ENCODE results near the gene EML4. TPM values are rescaled to one million over a fixed set of nuclear protein-coding genes. Genes with fewer than 3 reads are reported as not detected.

Gene EML4
- total RNA-seq, 4 donors from 2014 or later, result 3.0 to 5.0 (median 4.6) TPM

DNA sequence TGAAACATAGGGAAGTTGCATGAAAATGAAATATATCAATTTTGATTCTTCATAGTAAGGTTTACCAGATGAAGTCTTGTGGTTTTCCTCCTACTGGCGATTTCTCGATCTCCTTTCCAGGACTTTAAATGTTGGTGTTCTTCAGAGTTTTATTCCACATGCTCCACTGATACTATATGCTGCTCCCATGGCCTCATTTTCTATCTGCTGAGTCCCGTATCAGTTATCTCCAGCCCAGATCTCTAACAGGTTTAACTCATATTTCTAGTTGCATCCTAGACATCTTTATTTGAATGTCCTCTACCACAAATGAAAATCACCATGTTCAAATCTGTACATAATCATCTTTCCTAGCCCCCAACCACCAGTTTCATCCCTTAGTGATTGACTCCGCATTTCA is 120.1 kb downstream of the EML4 start:
- intact Hi-C loops (cut with DNase I; ENCODE audit: low total_unique reads) (no loop called here), in situ Hi-C loops (cut with MboI; ENCODE audit: low sequenced_read_pairs in 4 of 4) (no loop called here)
- Histone ChIP-seq H3K27me3 (no peaks in the 10 kb centered on the region), H3K4me3 (no peak overlapping the region), H3K27ac (no peak overlapping the region), H3K4me1 (no peaks in the 10 kb centered on the region), H3K36me3 (peaks cover 0 to 9% of the 10 kb centered on the region in 2 donors), H3K9me3 (no peaks in the 10 kb centered on the region)
- DNase-seq (no peak), ATAC-seq (no peak)
- no peak for TF ChIP-seq POLR2A (IDR thresholded peaks at IDR 0.05)
- TF ChIP-seq, protein P1, sequence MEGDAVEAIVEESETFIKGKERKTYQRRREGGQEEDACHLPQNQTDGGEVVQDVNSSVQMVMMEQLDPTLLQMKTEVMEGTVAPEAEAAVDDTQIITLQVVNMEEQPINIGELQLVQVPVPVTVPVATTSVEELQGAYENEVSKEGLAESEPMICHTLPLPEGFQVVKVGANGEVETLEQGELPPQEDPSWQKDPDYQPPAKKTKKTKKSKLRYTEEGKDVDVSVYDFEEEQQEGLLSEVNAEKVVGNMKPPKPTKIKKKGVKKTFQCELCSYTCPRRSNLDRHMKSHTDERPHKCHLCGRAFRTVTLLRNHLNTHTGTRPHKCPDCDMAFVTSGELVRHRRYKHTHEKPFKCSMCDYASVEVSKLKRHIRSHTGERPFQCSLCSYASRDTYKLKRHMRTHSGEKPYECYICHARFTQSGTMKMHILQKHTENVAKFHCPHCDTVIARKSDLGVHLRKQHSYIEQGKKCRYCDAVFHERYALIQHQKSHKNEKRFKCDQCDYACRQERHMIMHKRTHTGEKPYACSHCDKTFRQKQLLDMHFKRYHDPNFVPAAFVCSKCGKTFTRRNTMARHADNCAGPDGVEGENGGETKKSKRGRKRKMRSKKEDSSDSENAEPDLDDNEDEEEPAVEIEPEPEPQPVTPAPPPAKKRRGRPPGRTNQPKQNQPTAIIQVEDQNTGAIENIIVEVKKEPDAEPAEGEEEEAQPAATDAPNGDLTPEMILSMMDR (IDR thresholded peaks at IDR 0.05 in 4 of 5, conservative IDR thresholded peaks at IDR 0.05 in 1 of 5), result no peak

DNA sequence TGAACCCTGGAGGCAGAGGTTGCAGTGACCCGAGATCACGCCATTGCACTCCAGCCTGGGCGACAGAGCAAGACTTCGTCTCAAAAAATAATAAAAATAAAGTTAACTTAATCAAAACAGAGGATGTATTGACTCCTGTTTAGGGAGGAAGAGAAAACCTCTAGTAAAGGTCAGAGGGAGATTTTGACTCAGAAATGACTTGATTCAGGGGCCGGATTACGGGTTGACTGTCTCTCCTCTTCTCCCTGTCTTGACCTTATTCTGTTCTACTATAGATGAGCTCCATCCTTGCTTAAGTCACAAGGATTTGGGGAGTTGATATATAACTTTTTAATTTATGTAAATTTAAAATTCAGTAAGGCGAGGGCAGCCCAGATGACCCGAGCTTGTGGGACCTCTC is 120.9 kb downstream of the EML4 start:
- no peak overlapping the region for H3K27ac ChIP-seq
- no peak overlapping the region for H3K4me3 ChIP-seq
- no peaks in the 10 kb centered on the region for H3K27me3 ChIP-seq
- DNase-seq (no peak), ATAC-seq (no peak)
- in situ Hi-C loops (cut with MboI; ENCODE audit: low sequenced_read_pairs in 4 of 4) (no loop called here), intact Hi-C loops (cut with DNase I; ENCODE audit: low total_unique reads) (no loop called here)
- H3K36me3 ChIP-seq, result peaks cover 0 to 9% of the 10 kb centered on the region in 2 donors
- no peak for TF ChIP-seq POLR2A (IDR thresholded peaks at IDR 0.05)
- TF ChIP-seq, protein P1 (IDR thresholded peaks at IDR 0.05 in 4 of 5, conservative IDR thresholded peaks at IDR 0.05 in 1 of 5), result no peak
- no peaks in the 10 kb centered on the region for H3K4me1 ChIP-seq
- no peaks in the 10 kb centered on the region for H3K9me3 ChIP-seq

DNA sequence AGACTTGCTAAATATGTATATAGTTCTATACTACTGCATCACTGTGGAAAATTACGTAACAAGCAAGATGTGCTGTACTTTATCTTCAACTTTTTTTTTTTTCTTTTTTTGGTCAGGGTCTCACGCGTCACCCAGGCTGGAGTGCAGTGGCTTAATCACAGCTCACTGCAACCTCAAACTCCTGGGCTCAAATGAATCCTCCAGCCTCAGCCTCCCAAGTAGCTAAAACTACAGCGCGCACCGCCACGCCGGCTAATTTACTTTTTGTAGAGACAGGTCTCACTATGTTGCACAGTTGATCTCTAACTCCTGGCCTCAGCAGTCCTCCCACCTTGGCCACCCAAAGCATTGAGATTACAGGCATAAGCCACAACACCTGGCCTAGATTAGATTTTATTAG is 123.9 kb downstream of the EML4 start:
- ATAC-seq (no peak), DNase-seq (no peak)
- Histone ChIP-seq H3K4me3 (no peak overlapping the region), H3K27me3 (no peaks in the 10 kb centered on the region), H3K36me3 (peaks cover 0 to 11% of the 10 kb centered on the region in 2 donors), H3K4me1 (no peaks in the 10 kb centered on the region), H3K27ac (no peak overlapping the region), H3K9me3 (no peaks in the 10 kb centered on the region)
- TF ChIP-seq POLR2A (IDR thresholded peaks at IDR 0.05), result no peak
- TF ChIP-seq, protein P1 (IDR thresholded peaks at IDR 0.05 in 4 of 5, conservative IDR thresholded peaks at IDR 0.05 in 1 of 5), result no peak
- in situ Hi-C loops (cut with MboI; ENCODE audit: low sequenced_read_pairs in 4 of 4) (no loop called here), intact Hi-C loops (cut with DNase I; ENCODE audit: low total_unique reads) (no loop called here)

DNA sequence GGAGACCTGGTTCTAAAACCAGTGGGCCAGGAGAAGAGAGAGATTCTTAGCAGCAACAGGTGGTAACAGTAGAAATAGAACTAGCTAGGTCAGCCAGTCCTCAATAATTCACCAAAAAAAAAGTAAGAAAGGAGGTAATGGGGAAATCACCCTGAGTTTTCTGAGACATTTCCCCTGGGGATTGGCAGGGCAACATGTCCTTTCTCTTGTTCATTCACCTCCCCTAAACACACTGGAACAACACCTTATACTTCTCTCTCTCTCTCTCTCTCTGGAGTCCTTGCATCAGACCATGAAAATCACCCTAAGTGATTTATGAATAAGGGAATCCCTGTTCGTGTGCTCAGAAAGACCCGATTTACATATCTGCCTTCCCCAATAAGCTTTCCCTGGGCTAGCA is 127.1 kb downstream of the EML4 start:
- in situ Hi-C loops (cut with MboI; ENCODE audit: low sequenced_read_pairs in 4 of 4) (no loop called here), intact Hi-C loops (cut with DNase I; ENCODE audit: low total_unique reads) (no loop called here)
- Histone ChIP-seq H3K4me1 (no peaks in the 10 kb centered on the region), H3K36me3 (peaks cover 0 to 11% of the 10 kb centered on the region in 2 donors), H3K27ac (no peak overlapping the region), H3K9me3 (no peaks in the 10 kb centered on the region), H3K27me3 (no peaks in the 10 kb centered on the region), H3K4me3 (no peak overlapping the region)
- no peak for DNase-seq
- TF ChIP-seq, protein P1 (IDR thresholded peaks at IDR 0.05 in 4 of 5, conservative IDR thresholded peaks at IDR 0.05 in 1 of 5), result no peak
- TF ChIP-seq POLR2A (IDR thresholded peaks at IDR 0.05), result no peak
- no peak for ATAC-seq

DNA sequence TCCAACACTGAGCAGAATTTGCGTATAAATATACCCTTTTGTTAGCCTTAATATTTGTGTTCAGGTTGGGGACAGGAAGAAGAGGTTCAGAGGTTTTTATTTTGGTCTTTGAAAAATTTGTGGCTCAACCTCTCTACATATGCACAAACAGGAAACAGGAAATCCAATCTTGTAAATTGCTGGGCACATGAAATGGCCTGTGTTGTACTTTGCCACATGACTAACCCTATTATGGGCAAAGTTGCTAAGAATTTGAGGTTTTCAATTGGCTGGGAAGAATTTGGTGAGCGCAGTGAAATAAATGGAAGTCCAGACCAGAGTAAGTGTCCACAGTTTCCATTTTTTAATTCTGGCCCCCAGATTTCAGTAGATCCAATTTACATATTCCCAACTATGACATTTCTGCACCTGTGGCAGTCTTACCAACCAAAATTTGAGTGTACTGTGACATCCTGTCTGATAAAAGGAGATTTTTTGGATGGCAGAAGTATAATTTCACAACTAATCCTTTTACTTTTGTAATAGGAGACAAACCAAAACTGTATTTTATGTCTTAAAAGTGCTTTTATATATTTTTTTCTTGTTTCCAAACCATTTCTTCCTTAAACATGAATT is 128.3 kb downstream of the EML4 start:
- no peaks in the 10 kb centered on the region for H3K9me3 ChIP-seq
- no peak for ATAC-seq
- in situ Hi-C loops (cut with MboI; ENCODE audit: low sequenced_read_pairs in 4 of 4), result no loop called here
- TF ChIP-seq POLR2A (IDR thresholded peaks at IDR 0.05), result no peak
- TF ChIP-seq, protein P1 (IDR thresholded peaks at IDR 0.05 in 4 of 5, conservative IDR thresholded peaks at IDR 0.05 in 1 of 5), result no peak
- intact Hi-C loops (cut with DNase I; ENCODE audit: low total_unique reads), result no loop called here
- H3K4me1 ChIP-seq, result no peaks in the 10 kb centered on the region
- no peaks in the 10 kb centered on the region for H3K27me3 ChIP-seq
- no peak overlapping the region for H3K27ac ChIP-seq
- no peak overlapping the region for H3K4me3 ChIP-seq
- no peak for DNase-seq
- H3K36me3 ChIP-seq, result peaks cover 0 to 11% of the 10 kb centered on the region in 2 donors

Measured in gastrocnemius medialis (tissue), 4 donors.